Activated T-helper 1 cell treated with Interleukin-2 at 50 U/mL for 16 hours (primary cell): ENCODE results near the gene UBALD1.

ENCODE experiments used
- DNase-seq: peaks from one replicate; pipeline ENCODE4 v3.0.0-alpha.2; 2020; ENCODE audit warnings: low read depth

UBALD1 gene

GRCh38 chr16:4614571-4615383, at the start of gene UBALD1:
TSS of gene UBALD1 (minus strand) at chr16:4614888. CDS start at chr16:4614797, 91 bp downstream.
- DNase-seq, result peak; percentile 62

- no peak for DNase-seq
Observed at GRCh38 chr16:4663777-4664465, 49.2 kb upstream of the UBALD1 start.

DNA sequence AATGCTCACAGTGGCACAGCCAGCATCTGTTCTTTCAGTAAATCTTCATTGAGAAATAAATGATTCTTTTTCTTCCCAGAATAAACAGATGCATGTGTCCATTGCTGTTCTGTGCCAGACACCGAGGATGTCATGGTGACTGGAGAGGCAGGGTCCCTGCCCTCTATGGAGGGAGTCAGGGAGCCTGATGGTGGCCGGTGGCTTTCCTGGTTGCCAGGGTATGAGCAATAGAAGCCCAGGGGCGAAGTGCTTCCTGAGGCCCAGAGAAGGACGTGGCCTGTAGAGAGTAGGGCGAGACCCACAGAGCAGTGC, 48.7 kb upstream of the UBALD1 start:
- no peak for DNase-seq

GRCh38 chr16:4661661-4662060, 47.0 kb upstream of the UBALD1 start:
- no peak for DNase-seq

GRCh38 chr16:4660454-4661007, 45.8 kb upstream of the UBALD1 start:
- DNase-seq, result peak; percentile 54

GRCh38 chr16:4659363-4660353, 45.0 kb upstream of the UBALD1 start:
- no peak for DNase-seq

DNA sequence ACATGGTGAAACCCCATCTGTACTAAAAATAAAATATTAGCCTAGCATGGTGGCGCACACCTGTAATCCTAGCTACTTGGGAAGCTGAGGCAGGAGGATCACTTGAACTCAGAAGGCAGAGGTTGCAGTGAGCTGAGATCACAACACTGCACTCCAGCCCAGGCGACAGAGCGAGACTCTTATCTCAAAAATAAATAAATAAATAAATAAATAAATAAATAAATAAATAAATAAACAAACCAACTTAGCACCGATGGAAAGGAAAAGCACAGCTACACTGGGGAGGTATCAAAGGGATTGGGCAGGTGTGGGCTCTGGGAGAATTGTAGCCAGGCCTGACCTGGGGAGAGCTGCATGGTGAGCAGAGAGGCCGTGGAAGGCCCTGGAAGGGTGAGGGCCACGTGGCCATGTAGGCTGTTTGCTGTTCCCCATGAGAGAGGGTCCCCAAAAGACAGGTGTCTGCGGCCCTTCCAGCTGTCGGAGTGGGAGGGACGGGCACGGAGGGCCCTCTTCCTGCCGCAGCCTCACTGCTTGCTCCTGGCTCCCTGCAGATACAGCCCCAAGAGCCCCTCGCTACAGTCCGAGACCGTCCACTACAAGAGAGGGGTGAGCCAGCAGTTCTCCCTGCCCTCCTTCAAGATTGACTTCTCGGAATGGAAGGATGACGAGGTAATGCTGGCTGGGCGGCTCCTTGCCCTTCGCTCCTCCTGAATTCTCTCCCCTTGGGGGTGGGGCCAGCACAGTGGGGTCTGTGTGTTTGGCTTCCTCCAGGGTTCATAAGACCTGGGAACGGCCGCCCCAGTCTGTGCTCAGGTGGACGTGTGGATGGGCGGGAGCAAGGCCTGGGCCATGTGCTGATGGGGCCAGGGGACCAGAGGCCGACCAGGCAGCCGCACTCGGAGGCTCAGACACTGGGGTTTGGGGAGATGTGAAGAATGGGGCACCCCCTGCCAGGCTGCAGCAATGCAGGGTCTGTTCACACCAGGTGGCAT, 42.3 kb upstream of the UBALD1 start:
- no peak for DNase-seq

DNA sequence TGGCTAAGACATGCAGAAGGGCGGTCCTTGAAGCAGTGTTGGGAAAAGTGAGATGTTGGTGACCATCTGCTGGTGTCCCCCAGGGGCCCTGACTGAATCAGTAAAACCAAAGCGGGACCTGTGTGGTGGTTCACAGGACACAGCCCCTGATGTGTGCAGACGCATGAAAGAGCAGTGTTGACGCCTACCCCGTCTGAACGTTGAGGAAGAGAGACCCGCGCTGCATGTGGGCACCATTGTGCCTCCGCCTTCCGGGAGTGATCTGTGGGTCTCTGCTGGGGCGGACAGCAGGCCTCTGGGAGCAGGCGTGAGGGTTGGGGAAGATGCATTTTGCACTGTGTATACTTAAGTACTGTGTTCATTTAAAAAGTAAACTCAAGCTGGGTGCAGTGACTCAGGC, 41.5 kb upstream of the UBALD1 start:
- DNase-seq, result no peak

DNA sequence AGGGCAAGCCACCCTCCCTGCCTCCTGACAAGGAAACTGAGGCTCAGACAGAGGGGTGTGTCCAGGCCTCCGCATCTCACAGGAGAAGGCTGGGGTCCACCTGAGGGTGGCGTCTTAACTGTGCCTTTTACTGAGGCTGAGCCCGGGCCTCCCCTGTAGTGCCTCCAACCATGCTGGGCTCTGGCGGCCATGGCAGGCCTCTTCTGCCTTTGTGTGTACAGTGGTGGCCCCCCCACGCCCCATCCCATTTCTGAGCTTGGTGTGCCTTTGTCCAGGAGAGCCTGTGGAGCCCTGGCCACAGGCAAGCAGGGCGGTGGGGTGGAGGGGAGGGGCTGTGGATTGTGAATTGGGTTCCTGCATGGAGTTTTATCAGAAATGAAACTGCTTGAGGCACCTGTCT, 41.1 kb upstream of the UBALD1 start:
- DNase-seq, result no peak

GRCh38 chr16:4654964-4655590, 40.4 kb upstream of the UBALD1 start:
- no peak for DNase-seq

DNA sequence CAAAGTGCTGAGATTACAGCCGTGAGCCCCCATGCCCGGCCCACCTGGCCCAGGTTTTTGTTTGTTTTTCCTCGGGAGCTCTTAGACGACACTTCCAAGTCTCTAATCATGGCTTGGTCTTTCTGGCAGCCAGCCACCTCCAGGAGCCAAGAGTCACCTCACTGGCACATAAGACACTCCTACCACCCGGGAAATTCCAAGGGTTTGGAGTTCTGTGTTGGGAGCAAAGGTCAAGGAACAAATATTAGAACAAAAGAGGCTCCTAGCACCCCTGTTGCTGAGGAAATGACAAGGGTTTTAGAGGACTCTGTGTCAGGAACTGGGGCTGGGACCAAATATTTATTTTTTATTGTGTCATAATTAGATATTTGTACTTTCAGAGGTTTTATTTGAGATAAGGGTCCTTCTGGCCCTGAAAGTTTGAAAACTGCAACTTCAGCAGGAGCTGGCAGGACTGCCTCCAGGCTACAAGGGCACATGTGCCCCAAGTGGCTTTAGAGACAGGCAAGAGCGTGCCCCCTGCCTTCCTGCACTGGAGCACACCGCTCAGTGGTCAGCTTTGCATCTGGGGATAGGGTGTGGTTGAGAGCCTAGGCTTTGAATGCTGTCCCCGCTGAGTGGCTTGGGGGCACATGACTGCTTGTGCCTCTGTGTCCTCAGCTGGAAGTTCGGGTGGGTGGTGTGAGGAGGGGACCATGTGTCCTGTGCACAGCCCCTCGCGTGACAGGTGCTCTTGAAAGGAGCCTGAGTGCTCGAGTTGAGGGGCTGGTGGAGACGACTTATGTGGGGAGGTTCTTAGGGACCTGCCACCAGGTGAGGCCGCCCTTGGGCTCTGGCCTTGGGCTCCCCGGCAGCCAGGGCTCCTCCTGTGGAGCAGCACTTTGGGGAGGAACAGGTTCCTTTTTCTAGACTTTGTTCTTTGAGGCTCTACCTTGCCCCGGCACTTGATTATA, 39.6 kb upstream of the UBALD1 start:
- DNase-seq, result no peak

- no peak for DNase-seq
Observed at GRCh38 chr16:4652561-4652960, 37.9 kb upstream of the UBALD1 start.

DNA sequence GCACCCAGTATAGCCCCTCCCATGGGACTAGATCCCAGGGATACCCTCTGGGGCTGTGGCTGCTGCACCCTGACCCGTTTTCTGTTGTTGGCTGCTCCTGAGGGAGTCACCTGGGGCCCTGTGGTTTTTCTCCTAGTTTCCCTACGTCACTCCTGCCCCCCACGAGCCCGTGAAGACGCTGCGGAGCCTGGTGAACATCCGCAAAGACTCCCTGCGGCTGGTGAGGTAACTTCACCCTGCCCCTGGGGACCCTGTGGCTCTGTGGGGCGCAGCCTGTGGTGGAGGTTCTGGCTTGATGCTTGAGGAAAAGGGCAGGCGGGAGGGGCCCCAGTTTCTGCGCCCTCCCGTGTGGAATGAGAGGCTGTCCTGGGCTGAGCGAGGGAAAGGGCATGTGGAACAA, 37.1 kb upstream of the UBALD1 start:
- no peak for DNase-seq

DNA sequence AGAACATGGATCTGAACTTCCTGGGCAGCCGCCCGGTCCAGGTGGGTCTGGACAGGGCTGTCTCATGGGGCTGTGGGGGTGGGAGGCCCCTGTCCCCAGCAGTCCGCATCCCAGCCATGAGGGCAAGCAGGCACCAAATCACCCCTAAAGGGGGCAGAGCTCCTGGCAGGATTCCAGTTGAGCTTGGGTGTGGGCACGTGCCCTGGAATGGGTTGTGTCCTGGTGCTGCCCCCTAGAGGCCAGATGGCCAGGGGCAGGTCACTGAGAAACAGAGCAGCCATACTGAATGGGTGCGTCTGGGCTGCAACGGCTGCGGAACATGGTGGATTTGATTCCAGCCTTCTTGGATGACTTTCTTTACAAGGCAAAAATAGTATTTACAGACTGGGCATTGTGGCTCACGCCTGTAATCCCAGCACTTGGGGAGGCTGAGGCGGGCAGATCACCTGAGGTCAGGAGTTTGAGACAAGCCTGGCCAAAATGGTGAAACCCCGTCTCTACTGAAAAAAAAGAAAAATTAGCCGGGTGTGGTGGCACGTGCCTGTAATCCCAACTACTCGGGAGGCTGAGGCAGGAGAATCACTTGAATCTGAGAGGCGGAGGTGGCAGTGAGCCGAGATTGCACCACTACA, 35.9 kb upstream of the UBALD1 start:
- peak; percentile 49 for DNase-seq

DNA sequence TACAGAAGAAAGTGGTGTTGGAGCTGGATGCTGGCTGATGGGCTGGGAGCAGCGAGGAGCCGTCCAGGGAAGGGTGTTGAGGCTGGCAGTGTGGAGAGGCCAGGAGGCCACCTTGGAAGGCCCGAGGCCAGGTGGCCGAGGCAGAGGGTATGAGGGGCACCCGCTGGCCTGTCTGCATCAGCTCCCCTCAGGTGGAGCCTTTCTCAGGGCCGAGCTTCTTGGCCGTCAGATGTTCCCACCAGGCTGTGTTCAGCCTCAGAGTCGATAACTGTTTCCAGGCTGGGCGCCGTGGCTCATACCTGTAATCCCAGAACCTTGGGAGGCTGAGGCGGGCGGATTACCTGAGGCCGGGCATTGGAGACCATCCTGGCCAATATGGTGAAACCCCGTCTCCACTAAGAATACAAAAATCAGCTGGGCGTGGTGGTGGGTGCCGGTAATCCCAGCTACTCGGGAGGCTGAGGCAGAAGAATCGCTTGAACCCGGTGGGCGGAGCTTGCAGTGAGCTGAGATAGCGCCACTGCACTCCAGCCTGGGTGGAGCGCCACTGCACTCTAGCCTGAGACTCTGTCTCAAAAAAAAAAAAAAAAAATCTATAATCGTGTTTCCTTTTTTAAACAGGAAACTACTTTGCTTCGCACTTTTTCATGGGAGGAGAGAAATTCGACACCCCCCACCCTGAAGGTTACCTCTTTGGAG, 35.2 kb upstream of the UBALD1 start:
- no peak for DNase-seq

- no peak for DNase-seq
Observed at GRCh38 chr16:4648917-4649316, 34.2 kb upstream of the UBALD1 start.

DNA sequence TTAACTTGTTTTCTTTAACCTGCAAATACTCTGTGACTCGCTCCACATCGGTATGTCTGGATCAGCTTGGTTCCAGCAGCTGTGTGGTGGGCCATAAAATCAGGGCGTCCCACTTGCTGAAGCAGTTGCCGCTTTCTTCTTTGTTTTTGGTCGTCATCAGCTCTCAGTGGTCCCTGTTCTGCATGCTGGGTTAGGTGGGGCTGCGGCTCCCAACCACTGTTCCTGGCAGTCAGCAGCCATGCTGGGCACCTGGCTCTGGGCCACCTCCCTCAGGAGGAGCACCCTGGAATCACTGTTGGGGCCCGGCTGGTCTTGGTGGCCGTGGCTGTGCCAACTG, 32.9 kb upstream of the UBALD1 start:
- no peak for DNase-seq
